NB4 (cell line): ENCODE data around the gene KLHL12.
"Not testable (repeated sequence)": the region's sequence is repeated elsewhere in the genome, so short reads cannot be mapped to it uniquely, and the experiment has no call there.

ENCODE experiments used
- DNase-seq: peaks from one replicate; pipeline ENCODE4 v3.0.0; 2010; ENCODE audit warnings: low read depth
- H3K4me3 ChIP-seq: one replicate; pipeline ENCODE4 v1.5.1; 2011; ENCODE audit warnings: mild to moderate bottlenecking, low read depth, low read length, moderate library complexity
- MAX ChIP-seq: IDR thresholded peaks from 2 replicates; pipeline ENCODE4 v1.6.1; 2011; ENCODE audit warnings: low read depth, low read length
- MYC ChIP-seq: IDR thresholded peaks from 2 replicates; pipeline ENCODE4 v1.6.1; 2011; ENCODE audit warnings: low read depth, low read length
- POLR2A ChIP-seq: IDR thresholded peaks from 2 replicates; pipeline ENCODE4 v1.6.1; 2011; ENCODE audit warnings: mild to moderate bottlenecking; ENCODE audit not compliant: insufficient read length; ENCODE audit errors: extremely low read depth
- TF ChIP-seq, protein P1 (sequence below): IDR thresholded peaks from one replicate; pipeline ENCODE4 v1.5.1; 2012; ENCODE audit warnings: low read depth, low read length

The KLHL12 gene

DNA sequence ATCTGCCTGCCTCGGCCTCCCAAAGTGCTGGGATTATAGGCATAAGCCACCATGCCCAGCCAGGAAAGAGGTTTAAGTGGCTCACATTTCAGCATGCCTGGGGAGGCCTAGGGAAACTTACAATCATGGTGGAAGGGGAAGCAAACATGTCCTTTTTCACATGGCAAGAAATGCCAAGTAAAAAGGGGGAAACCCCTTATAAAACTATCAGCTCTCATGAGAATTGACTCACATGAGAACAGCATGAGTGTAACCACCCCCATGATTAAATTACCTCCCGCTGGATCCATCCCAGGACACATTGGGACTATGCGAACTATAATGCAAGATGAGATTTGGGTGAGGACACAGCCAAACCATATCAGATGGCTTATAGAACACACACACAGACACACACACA, 8.8 kb upstream of the KLHL12 start:
- DNase-seq = no peak
- no peak overlapping the region for H3K4me3 ChIP-seq
- TF ChIP-seq MAX (no peak), MYC (no peak), POLR2A (no peak)
- TF ChIP-seq, protein P1, sequence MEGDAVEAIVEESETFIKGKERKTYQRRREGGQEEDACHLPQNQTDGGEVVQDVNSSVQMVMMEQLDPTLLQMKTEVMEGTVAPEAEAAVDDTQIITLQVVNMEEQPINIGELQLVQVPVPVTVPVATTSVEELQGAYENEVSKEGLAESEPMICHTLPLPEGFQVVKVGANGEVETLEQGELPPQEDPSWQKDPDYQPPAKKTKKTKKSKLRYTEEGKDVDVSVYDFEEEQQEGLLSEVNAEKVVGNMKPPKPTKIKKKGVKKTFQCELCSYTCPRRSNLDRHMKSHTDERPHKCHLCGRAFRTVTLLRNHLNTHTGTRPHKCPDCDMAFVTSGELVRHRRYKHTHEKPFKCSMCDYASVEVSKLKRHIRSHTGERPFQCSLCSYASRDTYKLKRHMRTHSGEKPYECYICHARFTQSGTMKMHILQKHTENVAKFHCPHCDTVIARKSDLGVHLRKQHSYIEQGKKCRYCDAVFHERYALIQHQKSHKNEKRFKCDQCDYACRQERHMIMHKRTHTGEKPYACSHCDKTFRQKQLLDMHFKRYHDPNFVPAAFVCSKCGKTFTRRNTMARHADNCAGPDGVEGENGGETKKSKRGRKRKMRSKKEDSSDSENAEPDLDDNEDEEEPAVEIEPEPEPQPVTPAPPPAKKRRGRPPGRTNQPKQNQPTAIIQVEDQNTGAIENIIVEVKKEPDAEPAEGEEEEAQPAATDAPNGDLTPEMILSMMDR = no peak

DNA sequence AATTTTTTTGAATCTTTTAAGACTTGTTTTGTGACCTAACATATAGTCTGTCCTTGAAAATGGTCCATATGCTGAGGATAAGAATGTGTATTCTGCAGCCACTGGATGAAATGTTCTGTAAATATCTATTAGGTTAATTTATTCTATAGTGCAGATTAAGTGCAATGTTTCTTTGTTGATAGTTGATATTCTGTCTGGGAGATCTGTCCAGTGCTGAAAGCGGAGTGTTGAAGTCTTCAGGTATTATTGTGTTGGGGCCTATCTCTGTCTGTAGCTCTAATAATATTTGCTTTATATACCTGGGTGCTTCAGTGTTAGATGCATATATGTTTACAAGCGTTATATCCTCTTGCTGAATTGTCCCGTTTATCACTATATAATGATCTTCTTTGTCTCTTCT, 7.7 kb upstream of the KLHL12 start:
- TF ChIP-seq POLR2A (no peak), MYC (no peak), MAX (no peak)
- TF ChIP-seq, protein P1 = no peak
- no peak overlapping the region for H3K4me3 ChIP-seq
- no peak for DNase-seq

GRCh38 chr1:202932476-202932875, 5.4 kb upstream of the KLHL12 start:
- DNase-seq = no peak
- no peak overlapping the region for H3K4me3 ChIP-seq
- TF ChIP-seq, protein P1 = no peak
- TF ChIP-seq POLR2A = no peak
- no peak for TF ChIP-seq MYC
- no peak for TF ChIP-seq MAX

DNA sequence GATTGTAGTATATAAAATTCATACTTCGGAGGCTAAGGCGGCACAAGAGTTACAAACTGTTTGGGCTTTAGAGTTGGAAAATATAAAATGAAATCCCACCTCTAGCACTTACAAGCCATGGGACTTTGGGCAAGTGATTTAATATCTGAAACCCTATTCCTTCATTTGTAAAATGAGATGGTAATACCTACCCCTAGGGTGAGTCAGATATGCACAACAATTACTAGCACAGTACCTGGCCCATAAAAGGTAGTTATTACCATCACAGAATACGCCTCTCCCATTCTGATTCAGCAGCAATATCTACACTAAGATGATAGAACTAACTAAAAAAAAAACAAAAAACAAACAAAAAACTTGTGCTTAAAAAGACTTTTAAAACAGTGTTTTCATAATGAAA, 3.5 kb downstream of the KLHL12 start:
- no peak overlapping the region for H3K4me3 ChIP-seq
- DNase-seq = no peak
- TF ChIP-seq MYC (no peak), MAX (no peak), POLR2A (no peak)
- TF ChIP-seq, protein P1 = no peak

GRCh38 chr1:202919615-202920014, 7.4 kb downstream of the KLHL12 start:
- no peak for TF ChIP-seq POLR2A
- TF ChIP-seq MYC = no peak
- no peak for TF ChIP-seq MAX
- TF ChIP-seq, protein P1 = no peak
- no peak for DNase-seq
- H3K4me3 ChIP-seq = no peak overlapping the region

DNA sequence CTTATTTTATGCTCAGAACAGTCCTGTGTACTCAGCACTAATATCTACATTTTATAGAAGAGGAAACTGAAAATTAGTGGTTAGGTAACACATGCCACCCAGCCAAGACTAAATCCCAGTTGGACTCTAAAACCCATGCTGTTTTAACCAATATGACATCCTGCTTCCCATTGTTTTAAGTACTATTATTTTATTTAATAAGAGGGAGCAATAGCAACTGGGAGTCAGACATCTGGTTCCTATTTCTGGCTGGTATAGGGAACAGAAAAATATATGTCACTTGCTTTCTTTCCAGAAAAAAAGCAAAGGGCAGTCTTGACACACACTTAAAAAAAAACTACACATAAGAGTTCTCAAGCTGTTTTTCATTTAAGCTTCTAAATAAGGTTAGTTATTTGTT, 11.9 kb downstream of the KLHL12 start:
- DNase-seq = no peak
- no peak for TF ChIP-seq MAX
- TF ChIP-seq POLR2A = no peak
- no peak for TF ChIP-seq MYC
- TF ChIP-seq, protein P1 = no peak
- no peak overlapping the region for H3K4me3 ChIP-seq

DNA sequence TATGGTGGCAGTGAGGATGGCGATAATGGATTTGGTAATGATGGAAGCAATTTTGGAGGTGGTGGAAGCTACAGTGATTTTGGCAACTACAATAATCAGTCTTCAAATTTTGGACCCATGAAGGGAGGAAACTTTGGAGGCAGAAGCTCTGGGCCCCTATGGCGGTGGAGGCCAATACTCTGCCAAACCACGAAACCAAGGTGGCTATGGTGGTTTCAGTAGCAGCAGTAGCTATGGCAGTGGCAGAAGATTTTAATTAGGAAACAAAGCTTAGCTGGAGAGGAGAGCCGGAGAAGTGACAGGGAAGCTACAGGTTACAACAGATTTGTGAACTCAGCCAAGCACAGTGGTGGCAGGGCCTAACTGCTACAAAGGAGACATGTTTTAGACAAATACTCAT, 14.6 kb downstream of the KLHL12 start:
- DNase-seq, H3K4me3 ChIP-seq: not testable (repeated sequence)
